HG02943 (cell line): ENCODE measurements around the gene PTMS.
A peak's percentile ranks its signal among the peaks of the same experiment; 100 is the strongest.

Experiments
- ATAC-seq: cut with Tn5 transposase; IDR thresholded peaks from one replicate; pipeline ENCODE4 v1.9.1; 2021; ENCODE audit warnings: mild to moderate bottlenecking, low read depth, moderate library complexity; ENCODE audit not compliant: unreplicated experiment

PTMS gene

DNA sequence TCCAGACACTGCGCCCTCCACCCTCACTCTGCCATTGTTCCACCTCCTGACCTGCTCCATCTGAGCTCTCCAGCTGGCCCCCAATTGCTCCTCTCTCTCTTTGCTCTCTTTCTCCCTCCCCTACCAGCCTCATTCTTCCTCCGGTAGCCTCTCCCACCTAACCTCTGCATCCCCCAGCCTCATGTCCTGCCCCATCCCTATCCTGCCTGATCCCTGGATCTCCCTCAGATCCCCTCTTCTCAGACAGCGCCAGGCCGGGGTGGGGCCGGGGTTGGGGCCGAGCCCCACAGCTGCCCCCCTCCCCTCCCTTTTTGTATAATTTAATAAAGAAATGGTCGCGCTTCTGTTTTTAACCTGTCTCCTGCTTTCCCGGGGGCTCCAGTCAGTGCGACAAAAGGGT, 4.4 kb downstream of the PTMS start:
- no peak for ATAC-seq

DNA sequence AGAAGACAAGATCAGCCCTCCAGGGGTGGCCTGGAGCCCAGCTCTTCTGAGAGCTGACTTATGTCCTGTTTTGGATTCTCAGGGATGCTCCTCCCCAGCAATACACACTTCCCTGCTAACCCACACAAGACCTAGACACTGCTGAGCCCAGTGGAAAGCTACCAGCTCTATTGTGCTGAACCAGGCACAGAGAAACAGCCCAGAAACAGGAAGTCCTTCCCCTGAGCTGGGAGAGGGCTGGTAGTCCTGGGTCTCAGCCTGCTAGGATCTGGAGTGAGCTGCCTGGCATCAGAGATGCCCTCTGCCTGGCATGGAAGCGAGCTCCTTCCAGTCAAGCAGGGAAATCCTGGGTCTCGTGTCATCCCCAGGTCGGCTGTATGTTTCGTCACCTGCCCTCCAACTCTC, 4.9 kb downstream of the PTMS start:
- ATAC-seq: no peak

DNA sequence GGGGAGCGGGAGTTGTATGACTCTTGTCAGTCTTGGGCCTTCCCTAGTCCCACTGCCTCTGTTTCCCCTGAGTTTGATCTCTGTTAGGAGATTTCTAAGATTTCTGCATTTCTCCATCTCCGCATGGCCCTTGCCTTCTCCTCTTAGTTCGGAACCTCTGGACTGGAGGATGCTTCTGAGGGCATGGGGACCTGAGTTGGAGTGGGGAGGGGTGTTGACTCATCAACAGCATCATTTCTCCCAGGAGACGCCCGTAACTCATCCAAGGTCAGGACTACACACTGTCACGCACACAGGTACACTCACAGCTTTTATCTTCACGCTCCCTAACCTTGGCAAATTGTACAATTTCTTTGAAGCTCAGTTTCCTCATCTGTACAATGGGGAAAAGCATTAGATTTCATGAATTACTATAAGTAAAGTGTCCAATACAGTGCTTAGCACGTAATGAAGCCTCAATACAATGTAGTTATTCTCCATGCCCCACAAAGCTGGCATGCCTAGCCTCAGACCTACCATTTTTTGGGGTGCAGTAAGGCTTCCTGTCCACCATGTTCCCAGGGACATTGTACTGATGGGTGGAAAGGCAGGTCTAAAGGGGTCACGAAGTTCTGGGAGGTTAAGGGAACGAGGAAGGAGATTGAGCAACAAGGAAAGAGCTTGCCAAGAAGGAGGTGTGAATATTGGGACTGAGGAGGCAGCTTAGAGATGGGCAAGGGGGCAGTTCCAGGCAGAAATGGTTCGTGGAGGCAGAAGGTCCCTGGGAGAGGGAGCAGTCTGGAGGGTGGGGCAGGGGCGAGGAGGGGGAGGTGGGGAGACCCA, 5.6 kb downstream of the PTMS start:
- no peak for ATAC-seq

DNA sequence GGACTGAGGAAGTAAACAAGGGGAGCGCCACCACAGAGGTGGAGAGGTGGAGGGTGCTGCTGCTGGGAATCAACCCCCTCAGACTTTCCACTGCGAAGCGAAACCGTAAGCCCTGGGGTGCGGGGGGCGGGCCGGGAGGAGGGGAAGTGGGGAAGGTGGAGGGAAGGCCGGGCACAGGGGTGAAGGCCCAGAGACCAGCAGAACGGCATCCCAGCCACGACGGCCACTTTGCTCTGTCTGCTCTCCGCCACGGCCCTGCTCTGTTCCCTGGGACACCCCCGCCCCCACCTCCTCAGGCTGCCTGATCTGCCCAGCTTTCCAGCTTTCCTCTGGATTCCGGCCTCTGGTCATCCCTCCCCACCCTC, 6.2 kb downstream of the PTMS start, which contains the start of gene LAG3:
Gene LAG3 (plus strand): TSS at position 190 of the 365 bp plus-strand sequence. CDS start 333 bp downstream, outside the sequence.
- ATAC-seq: no peak

DNA sequence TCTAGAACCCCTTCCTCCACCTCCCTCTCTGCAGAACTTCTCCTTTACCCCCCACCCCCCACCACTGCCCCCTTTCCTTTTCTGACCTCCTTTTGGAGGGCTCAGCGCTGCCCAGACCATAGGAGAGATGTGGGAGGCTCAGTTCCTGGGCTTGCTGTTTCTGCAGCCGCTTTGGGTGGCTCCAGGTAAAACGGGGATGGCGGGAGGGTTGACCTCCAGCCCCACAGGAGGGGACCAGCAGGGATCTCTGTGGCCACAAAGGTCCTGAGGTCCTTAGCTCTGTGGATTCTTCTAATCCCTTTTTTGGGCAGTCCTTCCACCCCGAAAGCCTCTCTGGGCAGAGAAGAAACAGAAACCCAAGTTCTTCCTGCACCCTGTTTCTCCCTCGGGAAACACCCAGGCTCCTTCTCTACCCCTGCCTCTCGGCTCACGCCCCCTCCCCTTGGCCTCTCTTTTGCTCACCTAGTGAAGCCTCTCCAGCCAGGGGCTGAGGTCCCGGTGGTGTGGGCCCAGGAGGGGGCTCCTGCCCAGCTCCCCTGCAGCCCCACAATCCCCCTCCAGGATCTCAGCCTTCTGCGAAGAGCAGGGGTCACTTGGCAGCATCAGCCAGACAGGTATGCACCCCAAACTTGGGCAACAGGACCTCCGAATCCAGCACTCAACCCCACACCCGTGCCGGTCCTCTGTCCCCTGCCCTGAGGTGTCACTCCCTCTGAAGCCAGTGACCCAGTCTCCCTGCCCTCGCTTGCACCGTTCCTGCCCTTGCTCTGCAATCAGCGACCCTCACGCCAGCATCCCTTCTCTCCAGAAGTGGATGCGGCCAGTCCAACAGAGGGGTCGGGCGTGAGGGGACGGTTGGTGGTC, 6.8 kb downstream of the PTMS start:
- no peak for ATAC-seq

DNA sequence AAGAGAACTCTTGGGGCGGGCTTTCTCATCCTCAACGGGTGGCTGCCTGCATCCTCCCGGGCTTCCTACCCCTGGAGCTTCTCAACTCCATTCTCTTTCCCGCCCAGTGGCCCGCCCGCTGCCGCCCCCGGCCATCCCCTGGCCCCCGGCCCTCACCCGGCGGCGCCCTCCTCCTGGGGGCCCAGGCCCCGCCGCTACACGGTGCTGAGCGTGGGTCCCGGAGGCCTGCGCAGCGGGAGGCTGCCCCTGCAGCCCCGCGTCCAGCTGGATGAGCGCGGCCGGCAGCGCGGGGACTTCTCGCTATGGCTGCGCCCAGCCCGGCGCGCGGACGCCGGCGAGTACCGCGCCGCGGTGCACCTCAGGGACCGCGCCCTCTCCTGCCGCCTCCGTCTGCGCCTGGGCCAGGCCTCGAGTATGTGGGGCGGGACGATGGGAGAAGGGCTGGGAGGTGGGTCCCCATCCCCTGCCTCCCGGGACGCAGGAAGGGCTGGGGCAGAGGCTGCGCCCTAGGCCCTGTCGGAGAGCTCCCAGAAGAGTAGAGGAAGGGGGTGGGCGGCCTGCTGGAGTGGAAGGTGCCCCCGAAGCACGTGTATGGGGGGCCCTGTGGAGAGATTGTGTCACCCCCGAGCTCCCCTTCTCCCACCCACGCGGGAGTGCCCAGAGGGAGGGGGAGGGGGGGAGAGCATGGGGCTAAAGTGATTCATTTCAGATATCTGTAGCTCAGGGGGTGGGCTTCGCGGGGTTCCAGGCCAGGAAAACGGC, 7.6 kb downstream of the PTMS start:
- ATAC-seq: no peak

DNA sequence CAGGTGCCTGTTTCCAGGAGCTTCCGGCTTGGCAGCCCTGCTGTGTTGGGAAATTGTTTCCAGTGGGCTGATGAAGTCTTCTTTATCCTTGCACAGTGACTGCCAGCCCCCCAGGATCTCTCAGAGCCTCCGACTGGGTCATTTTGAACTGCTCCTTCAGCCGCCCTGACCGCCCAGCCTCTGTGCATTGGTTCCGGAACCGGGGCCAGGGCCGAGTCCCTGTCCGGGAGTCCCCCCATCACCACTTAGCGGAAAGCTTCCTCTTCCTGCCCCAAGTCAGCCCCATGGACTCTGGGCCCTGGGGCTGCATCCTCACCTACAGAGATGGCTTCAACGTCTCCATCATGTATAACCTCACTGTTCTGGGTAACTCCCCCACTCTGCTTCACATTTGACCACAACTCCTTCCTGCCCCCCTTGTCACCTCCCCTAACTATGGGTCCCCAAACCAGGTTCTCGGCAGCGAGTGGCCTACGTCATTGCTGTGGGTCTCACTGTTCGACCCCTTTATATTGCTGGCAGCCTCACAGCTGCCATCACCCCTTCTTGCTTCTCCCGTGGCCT, 8.4 kb downstream of the PTMS start:
- no peak for ATAC-seq

DNA sequence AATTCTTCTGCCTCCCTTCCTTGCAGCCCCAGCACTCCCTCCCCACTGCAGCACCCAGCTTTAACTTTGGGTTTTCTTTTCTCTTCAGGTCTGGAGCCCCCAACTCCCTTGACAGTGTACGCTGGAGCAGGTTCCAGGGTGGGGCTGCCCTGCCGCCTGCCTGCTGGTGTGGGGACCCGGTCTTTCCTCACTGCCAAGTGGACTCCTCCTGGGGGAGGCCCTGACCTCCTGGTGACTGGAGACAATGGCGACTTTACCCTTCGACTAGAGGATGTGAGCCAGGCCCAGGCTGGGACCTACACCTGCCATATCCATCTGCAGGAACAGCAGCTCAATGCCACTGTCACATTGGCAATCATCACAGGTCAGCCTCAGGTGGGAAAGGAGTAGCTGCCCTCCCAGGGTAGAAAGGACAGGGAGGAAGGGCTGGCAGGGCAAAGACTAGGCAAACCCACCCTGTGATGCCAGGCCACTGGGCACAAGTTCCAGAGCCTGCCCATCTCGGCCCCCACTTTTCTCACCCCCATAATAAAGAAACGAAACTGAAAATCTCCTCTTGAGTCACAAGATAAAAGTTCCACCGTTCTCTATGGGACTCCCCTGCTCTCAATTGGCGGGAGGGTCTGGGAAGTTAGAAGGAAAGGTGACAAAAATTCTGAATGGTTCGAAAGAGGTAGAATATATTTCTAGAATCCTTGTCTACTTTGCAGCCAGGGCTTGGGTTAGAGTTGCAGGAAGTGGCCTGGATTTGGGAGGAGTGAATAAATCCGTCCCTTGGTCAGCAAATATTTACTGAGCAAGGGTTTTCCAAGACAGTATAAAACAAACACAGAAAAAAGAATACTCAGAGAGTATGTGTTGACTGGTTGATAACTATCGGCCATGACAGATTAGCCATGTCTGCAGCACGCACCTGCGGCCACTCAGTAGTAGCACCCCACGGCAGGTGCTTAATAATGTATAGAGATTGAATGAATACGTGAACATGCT, 9.3 kb downstream of the PTMS start:
- no peak for ATAC-seq

DNA sequence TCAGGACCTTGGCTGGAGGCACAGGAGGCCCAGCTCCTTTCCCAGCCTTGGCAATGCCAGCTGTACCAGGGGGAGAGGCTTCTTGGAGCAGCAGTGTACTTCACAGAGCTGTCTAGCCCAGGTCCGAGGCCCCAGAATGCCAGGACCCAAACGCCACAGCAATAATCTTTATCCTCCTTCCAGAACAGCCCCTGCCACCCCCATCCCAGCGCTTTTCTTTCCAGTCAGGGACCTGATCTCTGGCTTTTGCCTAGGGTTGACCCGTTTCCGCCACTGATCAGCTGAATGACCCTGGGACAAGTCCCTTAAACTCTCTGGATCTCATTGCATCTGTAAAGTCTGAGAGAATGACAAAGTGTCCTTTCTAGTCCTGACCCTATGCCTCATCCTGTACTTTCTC, 11.2 kb downstream of the PTMS start:
- ATAC-seq: no peak

DNA sequence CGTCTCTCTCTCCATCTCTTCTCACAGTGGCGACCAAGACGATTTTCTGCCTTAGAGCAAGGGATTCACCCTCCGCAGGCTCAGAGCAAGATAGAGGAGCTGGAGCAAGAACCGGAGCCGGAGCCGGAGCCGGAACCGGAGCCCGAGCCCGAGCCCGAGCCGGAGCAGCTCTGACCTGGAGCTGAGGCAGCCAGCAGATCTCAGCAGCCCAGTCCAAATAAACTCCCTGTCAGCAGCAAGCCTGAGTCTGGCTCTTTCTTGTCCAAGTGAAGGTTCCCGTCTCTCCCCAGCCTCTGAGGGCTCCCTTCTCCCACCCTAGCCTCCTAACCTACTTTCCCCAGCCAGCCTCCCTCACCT, 12.0 kb downstream of the PTMS start:
- ATAC-seq: no peak

DNA sequence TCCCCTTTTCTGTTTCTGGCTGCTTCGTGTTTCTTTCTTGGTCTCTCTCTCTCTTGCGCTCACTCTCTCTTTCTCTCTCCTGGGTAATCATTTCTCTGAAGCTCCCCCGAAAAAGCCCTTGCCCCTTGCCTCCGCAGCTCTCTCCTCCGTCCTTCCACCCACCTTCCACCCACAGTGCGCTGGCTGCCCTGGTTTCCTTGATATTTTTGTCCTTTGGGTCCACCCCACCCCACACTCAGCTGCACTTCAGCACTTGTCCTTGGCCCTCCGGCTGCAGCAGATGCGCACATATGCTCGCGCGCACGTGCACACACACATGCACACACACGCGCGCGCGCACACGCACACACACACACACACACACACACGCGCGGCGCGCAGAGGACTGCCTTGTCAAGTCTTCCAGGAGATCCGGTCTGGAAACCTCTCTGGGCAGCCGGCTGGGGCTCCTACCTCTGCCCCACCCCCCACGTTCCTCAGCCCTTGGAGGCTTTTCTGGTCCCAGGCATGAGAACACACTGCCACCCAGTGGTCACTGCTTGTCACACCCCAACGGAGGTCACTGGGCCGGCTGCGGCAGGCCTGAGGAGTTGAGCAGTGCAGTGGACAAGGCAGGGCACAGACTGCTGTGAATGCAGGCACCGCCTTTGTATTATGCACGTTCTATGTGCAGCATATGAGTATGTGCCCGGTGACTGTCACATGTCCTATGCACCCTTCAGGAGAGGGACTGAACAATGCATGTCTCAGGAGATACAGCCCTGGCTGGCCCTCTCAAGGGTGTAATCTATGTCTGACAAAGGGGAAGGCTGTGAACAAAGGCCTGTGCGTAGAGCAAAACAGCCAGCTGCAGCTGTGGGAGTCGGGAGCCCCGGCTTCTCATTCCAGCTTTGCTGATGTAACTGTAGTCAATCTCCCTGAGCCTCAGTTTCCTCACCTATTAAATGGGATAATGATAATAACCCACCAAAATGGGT, 12.7 kb downstream of the PTMS start:
- ATAC-seq: peak; percentile 73

DNA sequence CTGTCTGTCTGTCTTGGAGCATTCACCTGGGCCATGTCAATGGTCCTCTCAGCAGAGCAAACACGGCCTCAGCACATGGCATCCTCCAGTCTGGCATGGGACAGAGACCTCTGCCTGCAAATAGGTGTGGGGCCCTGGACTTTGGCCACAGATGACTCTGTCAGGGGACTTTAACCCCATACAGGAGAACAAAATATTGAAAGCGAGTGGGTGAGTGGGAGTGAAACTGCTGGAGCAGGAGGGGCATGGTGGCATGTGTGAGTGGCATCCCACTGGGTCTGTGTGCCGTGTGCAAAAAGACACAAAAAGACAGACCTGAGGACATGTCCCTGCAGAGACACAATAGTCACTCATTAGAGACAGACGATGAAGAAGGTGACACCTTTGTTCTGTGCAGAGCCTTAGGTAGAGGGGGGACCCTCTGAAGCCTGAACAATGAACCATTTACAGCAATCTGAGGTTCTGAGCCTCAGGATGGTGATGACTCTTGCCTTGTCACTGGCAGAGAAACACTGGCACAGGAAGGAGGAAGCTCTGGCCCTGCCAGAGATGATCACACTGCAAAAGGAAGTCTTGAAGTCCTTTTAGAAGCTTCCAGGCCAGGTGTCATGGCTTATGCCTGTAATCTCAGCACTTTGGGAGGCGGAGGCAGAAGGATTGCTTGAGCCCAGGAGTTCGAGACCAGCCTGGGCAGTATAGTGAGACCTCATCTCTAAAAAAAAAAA, 13.7 kb downstream of the PTMS start:
- ATAC-seq: no peak

DNA sequence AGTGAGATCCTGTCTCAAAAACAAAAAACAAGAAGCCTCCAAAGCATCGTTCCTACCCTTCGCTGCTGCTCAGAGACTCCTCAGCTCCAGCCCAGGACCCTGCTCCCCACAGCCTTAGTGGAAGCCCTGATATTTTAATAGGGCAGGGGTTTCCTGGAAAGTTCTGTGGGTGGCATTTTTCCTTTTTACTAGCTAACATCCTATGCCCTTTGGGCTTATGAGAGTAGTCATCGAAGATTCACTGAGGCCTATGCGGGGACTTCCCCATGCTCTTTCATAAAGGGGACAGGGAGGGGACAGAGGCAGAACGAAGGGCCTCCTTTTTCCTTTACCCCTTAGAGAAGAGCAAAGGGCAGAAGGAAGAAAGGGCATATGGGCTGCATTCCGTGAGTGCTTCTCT, 14.4 kb downstream of the PTMS start:
- no peak for ATAC-seq

DNA sequence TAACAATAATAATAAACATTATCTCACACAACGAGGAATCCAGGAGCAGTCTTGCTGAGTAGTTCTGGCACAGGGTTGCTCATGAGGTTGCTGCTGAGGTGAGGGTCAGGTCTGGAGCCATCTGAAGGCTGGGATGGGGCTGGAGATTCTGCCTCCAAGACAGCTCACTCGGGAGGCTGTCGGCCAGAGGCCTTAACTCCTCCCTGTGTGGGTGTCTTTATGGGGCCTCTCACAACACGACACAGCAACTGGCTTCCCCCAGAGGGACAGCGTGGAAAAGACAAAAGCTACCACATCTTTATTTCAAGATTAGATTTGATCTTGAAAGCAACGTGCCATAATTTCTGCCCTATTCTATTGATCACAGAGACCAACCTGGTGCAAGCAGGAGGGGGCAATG, 16.0 kb downstream of the PTMS start:
- ATAC-seq: no peak

DNA sequence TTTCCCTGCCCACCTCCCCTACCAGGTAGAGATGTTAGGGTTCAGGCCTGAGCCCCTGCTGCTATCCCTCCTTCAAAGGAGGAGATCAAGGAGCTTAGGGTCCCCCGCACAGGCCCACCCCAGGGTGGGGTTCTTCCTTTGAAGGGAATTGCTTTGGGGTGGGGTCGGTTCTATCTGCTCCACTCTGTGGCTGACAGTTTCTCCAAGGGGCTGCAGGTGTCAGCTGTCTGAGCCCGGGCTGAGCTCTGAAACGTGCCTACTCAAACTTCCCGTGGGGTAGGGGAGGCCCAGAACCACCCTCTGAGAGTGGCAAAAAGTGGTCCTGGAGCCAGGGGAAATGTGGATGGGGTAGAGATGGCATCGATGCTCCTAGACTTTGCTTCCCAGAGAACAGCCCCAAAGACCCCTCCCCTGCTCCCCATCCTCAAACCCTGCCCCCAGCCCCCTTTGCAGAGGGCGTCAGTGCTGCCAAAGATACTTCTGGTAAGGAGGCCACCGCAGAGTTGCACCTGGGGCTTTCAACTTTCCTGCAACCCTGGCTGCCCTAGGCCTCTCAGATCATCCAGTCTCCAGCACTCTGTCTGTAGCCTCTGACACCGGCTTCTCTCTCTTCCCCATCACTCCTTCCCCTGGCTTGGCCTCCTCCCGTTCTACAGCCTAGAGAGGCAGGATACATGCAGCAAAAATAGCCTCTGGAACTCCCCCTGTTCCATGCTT, 16.8 kb downstream of the PTMS start:
- ATAC-seq: no peak

DNA sequence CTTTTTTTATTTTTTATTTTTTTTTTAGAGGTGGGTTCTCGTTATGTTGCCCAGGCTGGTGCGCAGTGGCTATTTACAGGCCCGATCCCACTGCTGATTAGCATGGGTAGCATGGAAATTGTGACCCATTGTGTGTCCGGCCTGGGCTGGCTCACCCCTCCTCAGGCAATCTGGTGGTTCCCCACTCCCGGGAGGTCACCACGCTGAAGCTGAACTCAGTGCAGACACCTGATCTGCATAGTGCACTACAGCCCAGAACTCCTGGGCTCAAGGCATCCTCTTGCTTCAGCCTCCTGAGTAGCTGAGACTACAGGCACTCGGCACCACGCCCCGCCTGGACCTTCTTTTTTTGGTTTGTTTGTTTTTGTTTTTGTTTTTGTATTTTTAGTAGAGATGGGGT, 17.7 kb downstream of the PTMS start:
- ATAC-seq: no peak

DNA sequence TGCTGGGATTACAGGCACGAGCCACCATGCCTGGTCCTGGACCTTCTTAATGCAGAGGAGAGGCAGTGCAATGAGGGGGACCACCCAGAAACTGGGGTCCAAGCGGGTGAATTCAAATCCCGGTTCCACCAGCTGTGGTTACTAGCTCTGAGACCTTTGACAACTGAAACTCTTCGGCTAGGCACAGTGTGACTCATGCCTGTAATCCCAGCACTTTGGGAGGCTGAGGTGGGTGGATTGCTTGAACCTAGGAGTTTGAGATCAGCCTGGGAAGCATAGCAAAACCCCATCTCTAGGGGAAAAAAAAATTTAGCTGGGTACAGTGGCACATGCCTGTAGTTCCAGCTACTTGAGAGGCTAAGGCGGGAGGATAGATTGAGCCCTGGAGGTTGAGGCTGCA, 18.1 kb downstream of the PTMS start:
- no peak for ATAC-seq
